Vagina (tissue), 2 donors: Measurements from ENCODE around the gene TMEM87B.

Source experiments
- CTCF ChIP-seq, 3 experiments: fragments of 450-650 bp in 2 of 3; fragments of 200-600 bp in 1 of 3; sonication (generic) in 1 of 3; IDR thresholded peaks; one replicate each; pipeline ENCODE4 v1.5.1; 2017 to 2019; ENCODE audit warnings: antibody characterized with exemption in 3 of 3, mild to moderate bottlenecking in 2 of 3, moderate library complexity in 2 of 3
- POLR2A ChIP-seq, 2 donors: fragments of 450-650 bp; IDR thresholded peaks; one replicate each; pipeline ENCODE4 v1.6.1; 2017; ENCODE audit warnings: antibody characterized with exemption in 2 of 2, mild to moderate bottlenecking in 2 of 2, moderate library complexity in 2 of 2
- POLR2AphosphoS5 ChIP-seq, 2 donors: sonication (generic); formaldehyde crosslinking; IDR thresholded peaks; one replicate each; pipeline ENCODE4 v1.9.0; 2017; ENCODE audit warnings: antibody characterized with exemption in 2 of 2, mild to moderate bottlenecking in 2 of 2, low read depth in 1 of 2; ENCODE audit not compliant: insufficient read depth in 1 of 2

- TF ChIP-seq POLR2A (IDR thresholded peaks at IDR 0.05) (no peak), CTCF (IDR thresholded peaks at IDR 0.05) (no peak), POLR2AphosphoS5 (IDR thresholded peaks at IDR 0.05; ENCODE audit: insufficient read depth in 1 of 2, low read depth in 1 of 2) (no peak)
Observed at GRCh38 chr2:112109278-112109677, 54.2 kb downstream of the TMEM87B start.
